ENCODE results near the gene SLC26A4.

The SLC26A4 gene

GRCh38 chr7:107701191-107701590 is 40.6 kb downstream of the SLC26A4 start:
- Histone ChIP-seq H3K4me3 (ENCODE audit: low read length) (no peak overlapping the region), H3K9me3 (ENCODE audit: insufficient read depth, low read depth, low read length) (no peaks in the 10 kb centered on the region), H3K9ac (ENCODE audit: low read depth, low read length) (no peak overlapping the region), H3K36me3 (ENCODE audit: insufficient read depth, low read depth, low read length) (no peaks in the 10 kb centered on the region), H3K27me3 (ENCODE audit: insufficient read depth, low read length) (no peaks in the 10 kb centered on the region), H3K4me1 (ENCODE audit: insufficient read depth, low read length) (no peaks in the 10 kb centered on the region), H3K27ac (ENCODE audit: low read length) (no peak overlapping the region)

DNA sequence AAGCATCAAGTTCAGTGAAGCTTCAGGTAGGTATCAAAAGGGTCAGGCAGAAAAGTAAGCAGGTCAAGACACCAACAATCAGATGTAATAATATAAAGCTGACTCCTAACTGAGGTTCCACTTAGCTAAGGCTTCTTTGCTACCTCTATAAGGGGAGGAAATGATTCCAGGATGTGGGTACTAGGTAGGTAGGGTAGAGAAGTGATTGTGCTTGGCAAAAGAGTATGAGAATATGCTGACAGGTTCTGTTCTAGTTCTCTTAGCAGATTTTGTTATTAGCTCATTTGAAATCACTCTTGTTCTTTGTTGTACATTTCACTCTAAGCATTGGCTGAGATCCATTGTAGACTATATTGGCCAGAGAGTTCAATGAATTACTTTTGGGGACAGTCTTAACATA is 42.6 kb downstream of the SLC26A4 start:
- no peaks in the 10 kb centered on the region for H3K27me3 ChIP-seq (ENCODE audit: insufficient read depth, low read length)
- H3K4me3 ChIP-seq (ENCODE audit: low read length), result no peak overlapping the region
- no peak overlapping the region for H3K27ac ChIP-seq (ENCODE audit: low read length)
- no peaks in the 10 kb centered on the region for H3K4me1 ChIP-seq (ENCODE audit: insufficient read depth, low read length)
- H3K36me3 ChIP-seq (ENCODE audit: insufficient read depth, low read depth, low read length), result no peaks in the 10 kb centered on the region
- no peak overlapping the region for H3K9ac ChIP-seq (ENCODE audit: low read depth, low read length)
- no peaks in the 10 kb centered on the region for H3K9me3 ChIP-seq (ENCODE audit: insufficient read depth, low read depth, low read length)

DNA sequence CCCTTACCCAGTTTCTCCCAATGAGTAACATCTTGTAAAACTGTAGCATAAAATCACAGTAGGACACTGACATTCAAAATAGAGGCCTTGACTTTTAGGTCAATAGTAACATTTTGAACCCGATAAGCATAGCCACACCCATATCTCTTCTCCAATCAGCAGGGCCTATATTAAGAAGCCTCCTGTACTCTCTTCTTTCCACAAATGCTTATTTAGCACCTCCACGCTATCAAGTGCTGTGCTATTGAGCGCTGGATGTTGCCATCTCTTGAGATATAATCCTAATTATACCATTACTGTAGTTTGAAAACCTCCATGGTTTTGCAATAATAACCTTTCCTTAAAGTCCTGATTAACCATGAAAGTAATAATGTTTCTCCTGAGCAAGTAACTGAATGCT is 43.2 kb downstream of the SLC26A4 start:
- no peak overlapping the region for H3K27ac ChIP-seq (ENCODE audit: low read length)
- no peaks in the 10 kb centered on the region for H3K36me3 ChIP-seq (ENCODE audit: insufficient read depth, low read depth, low read length)
- no peaks in the 10 kb centered on the region for H3K4me1 ChIP-seq (ENCODE audit: insufficient read depth, low read length)
- H3K4me3 ChIP-seq (ENCODE audit: low read length), result no peak overlapping the region
- H3K27me3 ChIP-seq (ENCODE audit: insufficient read depth, low read length), result no peaks in the 10 kb centered on the region
- no peaks in the 10 kb centered on the region for H3K9me3 ChIP-seq (ENCODE audit: insufficient read depth, low read depth, low read length)
- no peak overlapping the region for H3K9ac ChIP-seq (ENCODE audit: low read depth, low read length)

GRCh38 chr7:107708956-107709355 is 48.3 kb downstream of the SLC26A4 start:
- Histone ChIP-seq H3K27ac (ENCODE audit: low read length) (no peak overlapping the region), H3K4me3 (ENCODE audit: low read length) (no peak overlapping the region), H3K9me3 (ENCODE audit: insufficient read depth, low read depth, low read length) (no peaks in the 10 kb centered on the region)

GRCh38 chr7:107711301-107711700 is 50.7 kb downstream of the SLC26A4 start:
- Histone ChIP-seq H3K36me3 (ENCODE audit: insufficient read depth, low read depth, low read length) (no peaks in the 10 kb centered on the region), H3K4me1 (ENCODE audit: insufficient read depth, low read length) (no peaks in the 10 kb centered on the region), H3K4me3 (ENCODE audit: low read length) (no peak overlapping the region), H3K27me3 (ENCODE audit: insufficient read depth, low read length) (no peaks in the 10 kb centered on the region), H3K9me3 (ENCODE audit: insufficient read depth, low read depth, low read length) (no peaks in the 10 kb centered on the region), H3K27ac (ENCODE audit: low read length) (no peak overlapping the region), H3K9ac (ENCODE audit: low read depth, low read length) (no peak overlapping the region)

More at GRCh38 chr7:107708956-107709355, 48.3 kb downstream of the SLC26A4 start:
- Histone ChIP-seq H3K27me3 (ENCODE audit: insufficient read depth, low read length) (no peaks in the 10 kb centered on the region), H3K9ac (ENCODE audit: low read depth, low read length) (no peak overlapping the region), H3K36me3 (ENCODE audit: insufficient read depth, low read depth, low read length) (no peaks in the 10 kb centered on the region), H3K4me1 (ENCODE audit: insufficient read depth, low read length) (no peaks in the 10 kb centered on the region)

- Histone ChIP-seq H3K9me3 (ENCODE audit: insufficient read depth, low read depth, low read length) (no peaks in the 10 kb centered on the region), H3K27me3 (ENCODE audit: insufficient read depth, low read length) (no peaks in the 10 kb centered on the region), H3K4me1 (ENCODE audit: insufficient read depth, low read length) (no peaks in the 10 kb centered on the region)
These were observed 51.4 kb downstream of the SLC26A4 start for GRCh38 chr7:107712025-107712424.

GRCh38 chr7:107712896-107713295 is 52.3 kb downstream of the SLC26A4 start:
- Histone ChIP-seq H3K27ac (ENCODE audit: low read length) (no peak overlapping the region), H3K27me3 (ENCODE audit: insufficient read depth, low read length) (no peaks in the 10 kb centered on the region), H3K9ac (ENCODE audit: low read depth, low read length) (no peak overlapping the region), H3K4me3 (ENCODE audit: low read length) (no peak overlapping the region), H3K36me3 (ENCODE audit: insufficient read depth, low read depth, low read length) (no peaks in the 10 kb centered on the region), H3K4me1 (ENCODE audit: insufficient read depth, low read length) (no peaks in the 10 kb centered on the region), H3K9me3 (ENCODE audit: insufficient read depth, low read depth, low read length) (no peaks in the 10 kb centered on the region)

More at GRCh38 chr7:107712025-107712424, 51.4 kb downstream of the SLC26A4 start:
- H3K36me3 ChIP-seq (ENCODE audit: insufficient read depth, low read depth, low read length), result no peaks in the 10 kb centered on the region
- no peak overlapping the region for H3K9ac ChIP-seq (ENCODE audit: low read depth, low read length)
- H3K27ac ChIP-seq (ENCODE audit: low read length), result no peak overlapping the region
- H3K4me3 ChIP-seq (ENCODE audit: low read length), result no peak overlapping the region

GRCh38 chr7:107715531-107715930 is 54.9 kb downstream of the SLC26A4 start:
- H3K27me3 ChIP-seq (ENCODE audit: insufficient read depth, low read length), result no peaks in the 10 kb centered on the region
- H3K27ac ChIP-seq (ENCODE audit: low read length), result no peak overlapping the region
- no peak overlapping the region for H3K4me3 ChIP-seq (ENCODE audit: low read length)
- no peaks in the 10 kb centered on the region for H3K9me3 ChIP-seq (ENCODE audit: insufficient read depth, low read depth, low read length)
- no peak overlapping the region for H3K9ac ChIP-seq (ENCODE audit: low read depth, low read length)
- H3K36me3 ChIP-seq (ENCODE audit: insufficient read depth, low read depth, low read length), result no peaks in the 10 kb centered on the region
- 0 out of 2 replicates have a peak, but pooled peaks cover 2% of the 10 kb centered on the region for H3K4me1 ChIP-seq (ENCODE audit: insufficient read depth, low read length)

DNA sequence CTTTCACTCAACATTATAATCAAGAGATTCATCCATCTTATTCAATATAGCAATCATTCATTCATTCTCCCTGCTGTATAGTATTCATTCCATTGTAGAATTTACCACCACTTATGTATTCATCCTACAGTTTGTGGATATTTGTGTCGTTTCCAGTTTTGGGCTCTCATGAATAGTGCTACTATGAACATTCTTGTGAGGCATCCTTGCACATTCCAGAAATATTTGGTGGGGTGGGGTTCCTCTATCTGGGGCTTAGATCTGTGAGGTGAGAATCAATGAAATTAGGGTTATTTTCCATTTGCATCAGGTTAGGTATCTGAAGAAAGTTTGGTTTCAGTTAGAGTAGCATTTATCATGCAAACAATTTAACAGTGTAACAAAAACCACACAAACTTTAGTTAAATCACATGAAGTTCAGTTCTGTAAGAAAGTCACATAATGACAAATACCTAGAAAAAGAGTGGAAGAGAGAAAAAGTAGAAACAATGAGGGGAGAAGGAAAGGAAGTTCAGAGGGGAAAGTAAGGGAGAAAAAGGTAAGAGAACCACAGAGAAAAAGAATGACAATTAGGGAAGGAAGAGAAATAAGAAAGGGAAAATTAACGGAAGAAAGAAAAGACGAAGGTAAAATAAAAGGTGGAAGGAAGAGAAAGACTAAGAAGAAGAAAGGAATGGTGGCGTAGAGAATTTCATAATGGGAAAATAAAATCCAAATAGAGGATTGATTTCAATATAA is 58.0 kb downstream of the SLC26A4 start:
- no peaks in the 10 kb centered on the region for H3K9me3 ChIP-seq (ENCODE audit: insufficient read depth, low read depth, low read length)
- no peak overlapping the region for H3K4me3 ChIP-seq (ENCODE audit: low read length)
- no peaks in the 10 kb centered on the region for H3K36me3 ChIP-seq (ENCODE audit: insufficient read depth, low read depth, low read length)
- 0 out of 2 replicates have a peak, but pooled peaks cover 2% of the 10 kb centered on the region for H3K4me1 ChIP-seq (ENCODE audit: insufficient read depth, low read length)
- H3K27ac ChIP-seq (ENCODE audit: low read length), result no peak overlapping the region
- no peaks in the 10 kb centered on the region for H3K27me3 ChIP-seq (ENCODE audit: insufficient read depth, low read length)
- H3K9ac ChIP-seq (ENCODE audit: low read depth, low read length), result no peak overlapping the region

DNA sequence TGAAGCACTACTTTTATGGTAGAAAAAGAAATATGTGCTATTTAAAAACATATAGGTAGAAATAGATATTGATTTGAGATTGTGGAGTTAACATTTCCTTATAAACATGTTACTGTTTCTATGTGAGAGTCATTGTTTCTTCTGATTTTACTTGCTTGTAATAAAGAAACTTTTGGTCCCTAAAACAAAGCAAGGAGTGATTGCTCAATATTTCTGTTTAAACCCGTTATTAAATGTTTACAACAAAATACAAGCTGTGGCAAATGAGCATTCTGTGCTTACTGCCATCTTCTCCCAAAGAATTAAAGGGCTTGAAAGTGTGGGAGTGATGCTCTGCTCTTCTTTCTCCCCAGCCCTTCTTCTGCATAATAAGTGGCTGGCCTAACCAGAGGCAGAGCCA is 60.7 kb downstream of the SLC26A4 start:
- Histone ChIP-seq H3K27ac (ENCODE audit: low read length) (no peak overlapping the region), H3K9ac (ENCODE audit: low read depth, low read length) (no peak overlapping the region), H3K36me3 (ENCODE audit: insufficient read depth, low read depth, low read length) (no peaks in the 10 kb centered on the region), H3K9me3 (ENCODE audit: insufficient read depth, low read depth, low read length) (no peaks in the 10 kb centered on the region), H3K4me1 (ENCODE audit: insufficient read depth, low read length) (0 out of 2 replicates have a peak, but pooled peaks cover 2% of the 10 kb centered on the region), H3K27me3 (ENCODE audit: insufficient read depth, low read length) (no peaks in the 10 kb centered on the region), H3K4me3 (ENCODE audit: low read length) (no peak overlapping the region)

- H3K4me1 ChIP-seq (ENCODE audit: insufficient read depth, low read length), result 0 out of 2 replicates have a peak, but pooled peaks cover 2% of the 10 kb centered on the region
- H3K4me3 ChIP-seq (ENCODE audit: low read length), result no peak overlapping the region
- H3K36me3 ChIP-seq (ENCODE audit: insufficient read depth, low read depth, low read length), result no peaks in the 10 kb centered on the region
- H3K27ac ChIP-seq (ENCODE audit: low read length), result no peak overlapping the region
- no peaks in the 10 kb centered on the region for H3K9me3 ChIP-seq (ENCODE audit: insufficient read depth, low read depth, low read length)
- peaks cover 4% of the 10 kb centered on the region; the same call in 1 of the 2 replicates for H3K27me3 ChIP-seq (ENCODE audit: insufficient read depth, low read length)
- no peak overlapping the region for H3K9ac ChIP-seq (ENCODE audit: low read depth, low read length)
These were observed 62.6 kb downstream of the SLC26A4 start for GRCh38 chr7:107723255-107723654.

- H3K4me1 ChIP-seq (ENCODE audit: insufficient read depth, low read length), result no peaks in the 10 kb centered on the region
- no peak overlapping the region for H3K27ac ChIP-seq (ENCODE audit: low read length)
- no peak overlapping the region for H3K9ac ChIP-seq (ENCODE audit: low read depth, low read length)
- peaks cover 7% of the 10 kb centered on the region; the same call in 1 of the 2 replicates for H3K27me3 ChIP-seq (ENCODE audit: insufficient read depth, low read length)
- no peaks in the 10 kb centered on the region for H3K9me3 ChIP-seq (ENCODE audit: insufficient read depth, low read depth, low read length)
- H3K36me3 ChIP-seq (ENCODE audit: insufficient read depth, low read depth, low read length), result no peaks in the 10 kb centered on the region
- no peak overlapping the region for H3K4me3 ChIP-seq (ENCODE audit: low read length)
These were observed 64.6 kb downstream of the SLC26A4 start for GRCh38 chr7:107725138-107725740.
